GM18526 (cell line): ENCODE data around the gene AMOTL1.

Source experiments
- POLR2A ChIP-seq: IDR thresholded peaks from 3 replicates; pipeline ENCODE4 v1.6.1; 2011; ENCODE audit not compliant: insufficient read length; ENCODE audit errors: extremely low read depth

The AMOTL1 gene

GRCh38 chr11:94754819-94755218 is 13.3 kb upstream of the AMOTL1 start:
- TF ChIP-seq POLR2A, result no peak

- TF ChIP-seq POLR2A, result no peak
Measured at GRCh38 chr11:94755494-94755893, 12.7 kb upstream of the AMOTL1 start.

GRCh38 chr11:94757037-94757735 is 11.0 kb upstream of the AMOTL1 start:
- TF ChIP-seq POLR2A, result no peak

GRCh38 chr11:94758666-94759065 is 9.5 kb upstream of the AMOTL1 start:
- no peak for TF ChIP-seq POLR2A

GRCh38 chr11:94759522-94759921 is 8.6 kb upstream of the AMOTL1 start:
- TF ChIP-seq POLR2A, result no peak

DNA sequence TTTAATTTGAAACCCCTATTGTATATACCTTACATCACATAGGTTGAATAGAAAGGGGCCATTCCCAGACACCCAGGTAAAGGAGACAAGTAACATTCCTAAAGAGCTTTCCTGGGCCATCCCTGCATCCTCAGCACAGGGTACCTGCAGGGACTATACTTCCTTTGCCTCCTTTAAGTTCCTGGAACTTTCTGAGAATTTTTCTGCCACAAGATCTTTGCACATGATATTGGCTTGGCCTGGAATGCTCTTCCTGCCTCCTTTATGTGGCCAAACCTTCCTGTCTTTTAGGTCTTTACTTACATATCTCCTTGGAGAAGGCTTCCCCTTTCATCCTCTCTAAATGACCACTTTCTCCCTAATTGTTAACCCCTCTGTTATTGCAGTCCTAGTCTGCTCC is 7.9 kb upstream of the AMOTL1 start:
- no peak for TF ChIP-seq POLR2A

GRCh38 chr11:94762208-94762607 is 5.9 kb upstream of the AMOTL1 start:
- no peak for TF ChIP-seq POLR2A

DNA sequence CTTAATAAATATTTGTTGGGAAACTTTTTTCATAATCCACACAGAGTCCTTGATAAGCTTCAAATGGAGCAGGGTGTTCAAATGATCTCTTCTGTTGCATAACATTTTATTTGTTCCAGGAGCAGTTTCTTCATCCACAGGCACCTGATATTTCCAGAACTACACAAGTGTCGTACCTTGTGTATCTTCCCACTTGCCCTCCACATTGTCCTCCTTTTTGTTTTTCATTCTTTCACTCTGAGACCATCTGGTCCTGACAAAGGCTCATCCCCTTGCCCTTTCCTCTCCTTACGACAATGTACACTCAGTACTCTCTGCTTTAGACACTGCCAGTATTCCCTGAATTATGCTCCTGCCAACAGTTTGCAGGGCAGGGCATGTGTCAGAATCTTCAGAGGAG is 5.2 kb upstream of the AMOTL1 start:
- no peak for TF ChIP-seq POLR2A

DNA sequence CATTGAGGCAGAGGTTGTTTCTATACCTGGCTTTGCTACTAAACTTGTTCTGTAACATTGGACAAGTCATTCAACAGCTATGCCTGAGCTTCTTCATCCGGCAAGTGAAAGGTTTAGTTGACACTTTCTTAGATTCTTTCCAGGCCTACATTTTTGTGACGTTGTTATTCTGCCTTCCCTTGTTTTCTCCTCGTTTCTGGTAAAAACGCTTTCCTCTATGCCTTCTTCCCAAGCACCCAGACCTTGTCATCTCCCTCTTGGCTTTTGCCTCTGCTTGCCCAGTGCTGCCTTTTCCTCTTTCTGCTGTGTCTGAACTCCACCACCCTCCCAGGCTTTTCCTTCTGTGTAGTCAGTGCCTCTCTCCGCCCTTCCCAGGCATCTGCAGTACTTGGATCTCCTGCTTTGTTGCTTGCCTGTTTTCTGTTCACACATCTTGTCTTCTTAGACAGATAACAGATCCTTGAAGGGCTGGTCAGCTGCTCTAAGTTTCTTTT is 1.4 kb upstream of the AMOTL1 start:
- TF ChIP-seq POLR2A, result no peak

DNA sequence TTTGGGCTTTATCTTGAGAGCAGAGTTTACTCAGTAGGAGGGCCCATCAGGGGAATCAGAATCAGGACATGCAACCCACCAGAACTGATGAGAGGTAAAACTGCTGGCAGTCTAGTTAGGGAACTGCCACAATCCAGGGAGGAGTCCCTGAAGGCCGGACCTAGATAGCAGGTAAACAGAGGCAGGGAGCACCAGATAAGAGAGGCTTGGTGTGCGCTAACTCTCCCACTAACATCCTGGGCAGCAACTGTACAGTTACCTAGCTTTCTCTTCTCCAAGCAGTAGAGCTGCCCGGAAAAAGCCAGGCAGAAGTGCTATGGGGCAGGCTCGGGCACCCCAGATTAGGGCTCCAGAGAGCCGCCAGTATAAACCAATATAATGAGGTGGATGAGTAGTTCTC is 865 bp upstream of the AMOTL1 start:
- TF ChIP-seq POLR2A, result no peak

DNA sequence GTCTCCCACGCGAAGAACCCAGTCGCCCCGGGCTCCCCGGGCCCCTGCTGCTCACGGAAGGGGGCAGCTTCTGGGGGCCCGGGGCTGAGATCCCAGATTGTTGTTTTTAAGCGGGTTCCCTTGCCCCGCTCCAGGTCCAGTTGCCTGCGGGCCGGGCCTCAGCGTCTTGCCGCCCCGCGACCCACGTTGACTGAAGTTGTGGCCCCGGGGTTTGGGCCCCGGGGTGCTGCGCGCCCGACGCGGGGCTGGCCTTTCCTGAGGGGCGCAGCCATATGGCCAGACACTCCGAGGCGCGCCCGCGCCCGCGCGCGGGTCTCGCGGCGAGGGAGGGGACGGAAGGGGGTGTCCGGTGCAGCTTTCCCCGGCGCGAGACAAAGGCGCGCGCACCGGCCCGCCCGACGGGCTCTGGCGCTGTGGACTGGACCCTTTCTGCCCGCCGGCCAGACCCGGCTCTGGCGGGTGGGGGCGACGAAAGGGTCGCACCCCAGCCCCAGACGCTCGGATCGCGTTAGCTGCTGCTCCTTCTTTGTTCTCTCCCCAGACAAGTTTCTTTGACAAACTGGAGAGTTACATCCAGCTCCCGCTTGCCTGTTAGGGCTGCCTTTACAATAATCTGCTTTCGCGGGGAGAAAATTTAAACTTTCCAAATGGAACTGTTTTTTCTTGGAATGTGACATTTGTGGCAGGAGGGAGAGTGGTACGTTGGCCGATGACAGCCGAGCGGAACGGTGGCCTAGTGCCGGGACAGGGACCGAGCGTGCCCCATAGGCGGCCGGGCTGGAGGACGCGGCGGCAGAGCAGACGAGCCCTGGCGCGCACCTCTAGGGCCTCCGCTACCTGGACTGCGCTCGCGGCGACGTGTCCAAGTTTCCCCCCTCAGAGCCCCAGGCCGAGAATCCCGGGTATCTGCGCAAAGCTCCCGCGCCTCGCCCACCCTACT is 716 bp downstream of the AMOTL1 start:
- no peak for TF ChIP-seq POLR2A

- no peak for TF ChIP-seq POLR2A
Measured at GRCh38 chr11:94769880-94770279, 1.7 kb downstream of the AMOTL1 start.

DNA sequence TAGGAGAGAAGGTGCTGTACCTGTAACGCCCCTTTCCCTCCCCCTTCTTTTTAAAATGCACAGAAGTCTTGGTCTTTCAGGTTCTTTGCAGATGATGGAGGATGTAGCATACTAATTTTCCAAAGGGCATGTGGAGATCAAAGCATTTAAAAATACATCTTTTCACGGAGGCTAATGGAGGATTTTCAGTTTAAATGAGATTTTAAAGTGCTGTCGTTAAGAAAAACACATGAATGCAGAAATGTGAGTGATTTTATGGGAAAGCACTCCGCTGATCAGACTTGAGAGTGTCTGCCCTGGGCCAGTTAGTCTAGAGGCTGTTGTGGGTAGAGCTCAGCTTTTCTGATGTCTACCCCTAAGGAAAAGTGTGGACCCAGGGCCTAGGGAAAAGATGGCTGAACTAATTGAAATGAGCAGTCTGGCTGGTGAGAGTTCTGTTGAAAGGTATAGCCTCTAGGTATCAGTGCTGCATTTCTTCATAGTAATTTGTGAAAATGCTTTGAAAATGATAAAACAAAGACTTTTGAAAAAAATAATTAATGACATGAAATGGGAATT is 2.5 kb downstream of the AMOTL1 start:
- no peak for TF ChIP-seq POLR2A

DNA sequence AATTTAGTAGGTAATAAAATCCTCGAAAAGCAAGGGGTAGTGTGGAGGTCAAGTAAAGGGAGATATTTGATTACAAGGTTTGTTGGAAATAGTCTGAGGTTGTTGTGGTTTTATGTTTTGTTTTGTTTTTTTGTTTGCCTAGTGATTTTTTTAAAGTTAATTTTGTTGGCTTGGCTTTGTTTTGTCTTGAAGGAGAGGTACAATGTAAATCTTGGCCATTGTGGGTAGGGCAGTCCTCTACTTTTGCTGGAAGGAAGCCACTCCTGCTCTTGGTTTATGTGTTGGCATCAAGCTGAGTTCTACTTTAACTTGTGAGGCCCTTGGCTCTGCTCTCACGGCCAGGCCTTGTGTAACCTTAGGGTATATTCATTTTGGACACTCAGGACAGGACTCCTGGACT is 3.2 kb downstream of the AMOTL1 start:
- no peak for TF ChIP-seq POLR2A

GRCh38 chr11:94771951-94772350 is 3.8 kb downstream of the AMOTL1 start:
- no peak for TF ChIP-seq POLR2A

DNA sequence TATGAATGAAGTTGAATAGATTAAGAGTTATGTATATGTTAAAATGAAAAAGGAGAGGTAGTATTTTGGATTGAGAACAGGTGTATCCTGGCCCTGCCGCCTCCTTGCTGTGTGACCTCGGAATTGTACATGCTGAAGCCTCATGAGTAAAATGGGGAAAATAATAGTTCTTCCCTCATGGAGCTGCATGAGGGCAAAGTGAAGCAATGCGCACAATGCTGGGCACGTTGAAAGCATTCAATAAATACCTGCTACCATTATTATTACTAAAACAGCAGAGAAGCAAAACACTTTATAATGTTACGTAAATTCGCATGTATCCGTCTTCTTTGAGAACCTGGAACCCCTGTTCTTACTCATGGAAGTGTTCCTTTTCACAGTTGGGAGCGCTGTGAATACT is 5.7 kb downstream of the AMOTL1 start:
- no peak for TF ChIP-seq POLR2A
